HG02588 (cell line): ENCODE results near the gene TNNC2.
"Not testable (repeated sequence)": the region's sequence is repeated elsewhere in the genome, so short reads cannot be mapped to it uniquely, and the experiment has no call there.

Experiments used
- ATAC-seq: cut with Tn5 transposase; IDR thresholded peaks from one replicate; pipeline ENCODE4 v1.9.1; 2021; ENCODE audit warnings: mild to moderate bottlenecking, moderate library complexity; ENCODE audit not compliant: unreplicated experiment

Gene TNNC2

GRCh38 chr20:45848969-45849582, 22.0 kb upstream of the TNNC2 start:
- ATAC-seq: no peak

DNA sequence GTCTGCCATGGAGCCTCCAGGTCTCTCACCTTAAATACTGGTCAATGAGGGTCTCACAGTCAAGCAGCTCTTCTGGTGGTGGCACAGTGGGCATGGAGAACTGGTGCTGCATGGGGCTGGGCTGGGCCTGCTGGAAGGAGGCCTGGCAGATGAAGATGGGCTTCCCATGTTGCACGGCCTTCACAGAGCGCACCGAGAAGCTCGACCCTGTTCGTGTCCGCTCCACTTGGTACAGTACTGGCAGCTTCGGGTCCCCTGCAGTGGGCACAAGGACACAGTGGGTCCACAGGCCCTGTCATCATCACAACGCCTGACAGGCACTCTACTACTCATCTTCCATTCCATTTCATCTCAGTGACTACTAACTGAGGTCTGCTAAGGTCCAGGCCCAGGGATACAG, 21.3 kb upstream of the TNNC2 start:
- ATAC-seq: no peak

GRCh38 chr20:45845452-45845851, 18.3 kb upstream of the TNNC2 start:
- no peak for ATAC-seq

DNA sequence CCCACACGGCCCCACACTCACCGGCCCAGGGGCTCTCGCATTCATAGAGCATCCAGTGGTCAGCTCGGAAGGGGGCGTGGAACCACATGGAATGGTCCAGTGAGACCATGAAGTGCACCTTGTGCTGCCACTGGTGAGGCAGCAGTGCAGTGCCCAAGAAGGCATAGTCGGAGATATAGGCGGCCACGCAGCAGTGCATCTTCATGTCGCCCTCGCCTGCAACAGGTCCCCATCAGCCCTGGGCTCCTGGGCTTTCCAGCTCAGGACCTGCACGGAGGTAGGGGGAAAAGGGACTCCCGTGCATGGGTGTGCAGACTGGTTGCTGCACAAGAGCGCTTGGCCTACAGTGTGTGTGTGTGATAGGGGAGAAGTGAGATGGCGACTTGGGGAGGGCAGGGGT, 16.4 kb upstream of the TNNC2 start:
- no peak for ATAC-seq

- no peak for ATAC-seq
Observed at GRCh38 chr20:45842169-45842812, 15.2 kb upstream of the TNNC2 start.

- no peak for ATAC-seq
Observed at GRCh38 chr20:45841407-45842129, 14.5 kb upstream of the TNNC2 start.

DNA sequence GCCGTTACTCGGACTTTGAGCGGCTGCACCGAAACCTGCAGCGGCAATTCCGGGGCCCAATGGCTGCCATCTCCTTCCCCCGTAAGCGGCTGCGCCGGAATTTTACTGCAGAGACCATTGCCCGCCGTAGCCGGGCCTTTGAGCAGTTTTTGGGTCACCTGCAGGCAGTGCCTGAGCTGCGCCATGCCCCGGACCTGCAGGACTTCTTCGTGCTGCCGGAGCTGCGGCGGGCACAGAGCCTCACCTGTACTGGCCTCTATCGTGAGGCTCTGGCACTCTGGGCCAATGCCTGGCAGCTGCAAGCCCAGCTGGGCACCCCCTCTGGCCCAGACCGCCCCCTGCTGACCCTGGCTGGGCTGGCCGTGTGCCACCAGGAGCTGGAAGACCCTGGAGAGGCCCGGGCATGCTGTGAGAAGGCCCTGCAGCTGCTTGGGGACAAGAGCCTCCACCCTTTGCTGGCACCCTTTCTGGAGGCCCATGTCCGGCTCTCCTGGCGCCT, 13.6 kb upstream of the TNNC2 start:
- ATAC-seq: no peak

- ATAC-seq: no peak
Observed at GRCh38 chr20:45836841-45837240, 9.7 kb upstream of the TNNC2 start.

- no peak for ATAC-seq
Observed at GRCh38 chr20:45835825-45836224, 8.7 kb upstream of the TNNC2 start.

GRCh38 chr20:45835329-45835765, 8.2 kb upstream of the TNNC2 start:
- no peak for ATAC-seq

DNA sequence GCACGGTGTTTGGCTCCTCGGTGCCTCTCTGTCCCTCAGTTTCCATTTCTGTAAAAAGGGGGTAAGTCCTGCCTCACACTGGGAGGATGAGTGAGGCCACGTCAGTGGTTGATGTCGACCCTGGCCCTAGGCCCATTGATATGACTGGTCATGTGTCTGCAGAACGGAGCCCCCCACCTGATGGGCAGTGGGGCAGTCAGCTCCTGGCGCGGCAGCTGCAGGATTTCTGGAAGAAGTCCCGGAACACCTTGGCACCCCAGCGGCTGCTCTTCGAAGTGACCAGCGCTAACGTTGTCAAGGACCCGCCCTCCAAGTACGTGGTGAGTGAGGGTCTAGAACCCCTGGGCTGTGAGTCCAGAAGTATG, 7.7 kb upstream of the TNNC2 start:
- no peak for ATAC-seq

GRCh38 chr20:45833883-45834796, 7.0 kb upstream of the TNNC2 start:
- ATAC-seq: no peak

- ATAC-seq: no peak
Observed at GRCh38 chr20:45833030-45833882, 6.1 kb upstream of the TNNC2 start, which contains the start of gene SNX21. Gene SNX21, plus strand, starts transcription at chr20:45833799. Its CDS starts 121 bp downstream, at chr20:45833920.

GRCh38 chr20:45832619-45833018, 5.5 kb upstream of the TNNC2 start:
- no peak for ATAC-seq

DNA sequence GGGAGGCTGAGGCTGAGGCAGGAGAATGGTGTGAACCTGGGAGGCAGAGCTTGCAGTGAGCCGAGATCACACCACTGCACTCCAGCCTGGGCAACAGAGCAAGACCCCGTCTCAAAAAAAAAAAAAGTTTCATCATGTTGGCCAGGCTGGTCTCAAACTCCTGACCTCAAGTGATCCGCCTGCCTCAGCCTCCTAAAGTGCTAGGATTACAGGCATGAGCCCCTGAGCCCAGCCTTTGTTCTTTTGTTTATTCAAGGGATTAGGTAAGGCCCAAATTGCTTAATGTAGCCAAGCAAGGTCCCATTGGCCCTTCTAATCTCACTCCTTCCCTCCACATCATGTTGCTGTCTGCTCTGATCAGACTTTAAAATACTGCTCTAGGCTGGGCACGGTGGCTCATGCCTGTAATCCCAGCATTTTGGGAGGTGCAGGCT, 2.6 kb upstream of the TNNC2 start:
- ATAC-seq: not testable (repeated sequence)

DNA sequence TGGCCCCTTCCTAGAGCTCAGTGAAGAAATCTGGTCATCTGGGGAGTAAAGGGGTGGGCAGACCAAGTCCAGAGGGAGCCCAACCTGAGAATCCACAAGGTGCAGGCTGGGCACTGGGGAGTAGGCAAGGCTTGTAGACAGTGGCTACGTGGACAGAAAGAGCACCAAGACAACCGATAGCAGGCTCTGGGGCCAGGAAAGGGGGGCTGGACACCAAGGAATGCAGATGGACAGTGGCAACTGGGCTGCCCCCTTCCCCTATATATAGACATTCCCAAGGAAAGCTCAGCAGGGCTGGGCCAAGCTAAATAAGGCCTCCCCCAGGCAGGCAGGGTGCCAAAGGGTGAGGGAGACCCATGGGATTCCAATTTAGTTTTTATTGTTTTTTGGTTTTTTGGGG, 1.5 kb upstream of the TNNC2 start:
- no peak for ATAC-seq

DNA sequence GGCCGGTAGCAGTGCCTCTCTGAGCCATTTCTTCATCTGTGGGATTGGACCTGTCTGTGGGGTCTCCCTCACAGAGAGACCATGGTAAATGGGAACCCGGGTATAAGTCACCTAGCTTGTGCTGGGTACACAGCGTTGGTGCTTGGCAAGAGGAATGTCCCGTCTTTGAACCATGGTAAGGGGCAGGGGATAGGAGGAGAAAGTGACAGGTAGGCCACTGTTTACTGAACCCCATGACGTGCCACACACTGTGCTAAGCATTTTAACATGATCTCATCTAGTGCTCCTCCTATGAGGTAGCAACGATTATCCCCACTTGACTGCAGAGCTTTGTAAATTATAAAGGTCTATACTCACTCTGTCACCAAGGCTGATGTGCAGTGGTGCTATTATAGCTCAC, 600 bp upstream of the TNNC2 start:
- no peak for ATAC-seq

GRCh38 chr20:45826381-45827019, 612 bp downstream of the TNNC2 start:
- no peak for ATAC-seq
